ENCODE results near the gene OR10C1. TPM values are rescaled to one million over a fixed set of nuclear protein-coding genes. Genes with fewer than 3 reads are reported as not detected.

Gene OR10C1
- total and polyA plus RNA-seq, 2 of the 13 experiments (the other 11 are each of a cell fraction or from before 2014, with no cell fraction given) = 0.04 TPM; not detected in 1

DNA sequence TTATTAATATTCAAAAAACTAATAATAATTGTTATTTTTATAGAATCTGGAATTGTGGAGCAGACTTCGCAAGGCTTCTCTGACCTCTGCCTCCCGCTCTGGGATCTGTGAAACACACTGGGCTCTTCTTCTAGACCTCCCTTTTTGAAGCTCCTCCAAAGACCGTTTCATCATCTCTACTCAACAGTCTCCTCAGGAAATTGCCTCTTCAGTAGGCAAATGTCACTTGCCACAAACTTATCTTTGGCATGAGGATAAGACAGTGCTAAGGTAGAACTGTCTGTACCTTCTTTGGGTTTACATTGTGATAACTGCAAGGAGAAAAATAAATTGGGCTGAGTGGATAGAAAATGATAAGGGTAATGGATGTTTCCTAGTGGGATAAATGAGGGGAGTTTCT, 50.9 kb downstream of the OR10C1 start:
- Histone ChIP-seq H3K27me3 (ENCODE audit: control insufficient read depth in 1 of 2, insufficient read depth in 2 of 2, low read length in 2 of 2) (no peaks in the 10 kb centered on the region), H3K79me2 (ENCODE audit: insufficient read depth, low read length) (no peaks in the 10 kb centered on the region), H3K4me2 (ENCODE audit: low read depth, low read length) (no peak overlapping the region), H4K20me1 (ENCODE audit: insufficient read depth, low read length) (no peaks in the 10 kb centered on the region), H3K4me3 (replicated peaks in 1 of 3; ENCODE audit: insufficient read depth in 1 of 3, low read depth in 2 of 3, low read length in 3 of 3) (no peak overlapping the region), H3K27ac (ENCODE audit: extremely low read length, insufficient read depth, low read length) (no peak overlapping the region), H3K36me3 (replicated peaks in 1 of 2; ENCODE audit: control insufficient read depth in 1 of 2, insufficient read depth in 2 of 2, low read length in 2 of 2) (no peaks in the 10 kb centered on the region), H3K9ac (ENCODE audit: insufficient read depth, low read depth, low read length) (no peak overlapping the region), H3K9me3 (ENCODE audit: low read length) (no peaks in the 10 kb centered on the region), H2AFZ (ENCODE audit: low read length) (no peak overlapping the region), H3K4me1 (ENCODE audit: insufficient read depth, low read length) (no peaks in the 10 kb centered on the region)
- ATAC-seq (no peak), FAIRE-seq (no peak), DNase-seq (ENCODE audit: low spot score) (no peak)
- CTCF ChIA-PET (ENCODE audit: low intra/inter-chr PET ratio, low total read pairs) = no interaction called here
- POLR2A ChIA-PET = no interaction called here
- no TSS peak for BruUV-seq (replicated peaks)
- 28% methylated on average over 3 of the region's 3 CpGs for WGBS (ENCODE audit: low lambda C conversion rate)
- intact Hi-C loops (cut with micrococcal nuclease; ENCODE audit: unreplicated experiment) (no loop called here), in situ Hi-C loops (cut with HindIII; ENCODE audit: extremely low pct_ligation_motif_present, low pct_unique_long_range_greater_than_20kb) (no loop called here)
- no peak for TF ChIP-seq ZBTB38 (CRISPR knock-in tag; IDR thresholded peaks at IDR 0.05)
- TF ChIP-seq NR2F1 (CRISPR knock-in tag; IDR thresholded peaks at IDR 0.05) = no peak
- no peak for TF ChIP-seq NR2F6 (IDR thresholded peaks at IDR 0.05)
- no peak for TF ChIP-seq NR2F6 (CRISPR knock-in tag; IDR thresholded peaks at IDR 0.05)
- TF ChIP-seq TBP (CRISPR knock-in tag; IDR thresholded peaks at IDR 0.05) = no peak
- no peak for TF ChIP-seq ZNF773 (CRISPR knock-in tag; IDR thresholded peaks at IDR 0.05; ENCODE audit: borderline replicate concordance)
- TF ChIP-seq IKZF4 (CRISPR knock-in tag; IDR thresholded peaks at IDR 0.05; ENCODE audit: borderline replicate concordance, low read depth, not compliant biosample characterization) = no peak
- no peak for TF ChIP-seq RCOR2 (CRISPR knock-in tag; IDR thresholded peaks at IDR 0.05)
- TF ChIP-seq TMF1 (CRISPR knock-in tag; IDR thresholded peaks at IDR 0.05; ENCODE audit: low read depth) = no peak
- TF ChIP-seq, protein P1, sequence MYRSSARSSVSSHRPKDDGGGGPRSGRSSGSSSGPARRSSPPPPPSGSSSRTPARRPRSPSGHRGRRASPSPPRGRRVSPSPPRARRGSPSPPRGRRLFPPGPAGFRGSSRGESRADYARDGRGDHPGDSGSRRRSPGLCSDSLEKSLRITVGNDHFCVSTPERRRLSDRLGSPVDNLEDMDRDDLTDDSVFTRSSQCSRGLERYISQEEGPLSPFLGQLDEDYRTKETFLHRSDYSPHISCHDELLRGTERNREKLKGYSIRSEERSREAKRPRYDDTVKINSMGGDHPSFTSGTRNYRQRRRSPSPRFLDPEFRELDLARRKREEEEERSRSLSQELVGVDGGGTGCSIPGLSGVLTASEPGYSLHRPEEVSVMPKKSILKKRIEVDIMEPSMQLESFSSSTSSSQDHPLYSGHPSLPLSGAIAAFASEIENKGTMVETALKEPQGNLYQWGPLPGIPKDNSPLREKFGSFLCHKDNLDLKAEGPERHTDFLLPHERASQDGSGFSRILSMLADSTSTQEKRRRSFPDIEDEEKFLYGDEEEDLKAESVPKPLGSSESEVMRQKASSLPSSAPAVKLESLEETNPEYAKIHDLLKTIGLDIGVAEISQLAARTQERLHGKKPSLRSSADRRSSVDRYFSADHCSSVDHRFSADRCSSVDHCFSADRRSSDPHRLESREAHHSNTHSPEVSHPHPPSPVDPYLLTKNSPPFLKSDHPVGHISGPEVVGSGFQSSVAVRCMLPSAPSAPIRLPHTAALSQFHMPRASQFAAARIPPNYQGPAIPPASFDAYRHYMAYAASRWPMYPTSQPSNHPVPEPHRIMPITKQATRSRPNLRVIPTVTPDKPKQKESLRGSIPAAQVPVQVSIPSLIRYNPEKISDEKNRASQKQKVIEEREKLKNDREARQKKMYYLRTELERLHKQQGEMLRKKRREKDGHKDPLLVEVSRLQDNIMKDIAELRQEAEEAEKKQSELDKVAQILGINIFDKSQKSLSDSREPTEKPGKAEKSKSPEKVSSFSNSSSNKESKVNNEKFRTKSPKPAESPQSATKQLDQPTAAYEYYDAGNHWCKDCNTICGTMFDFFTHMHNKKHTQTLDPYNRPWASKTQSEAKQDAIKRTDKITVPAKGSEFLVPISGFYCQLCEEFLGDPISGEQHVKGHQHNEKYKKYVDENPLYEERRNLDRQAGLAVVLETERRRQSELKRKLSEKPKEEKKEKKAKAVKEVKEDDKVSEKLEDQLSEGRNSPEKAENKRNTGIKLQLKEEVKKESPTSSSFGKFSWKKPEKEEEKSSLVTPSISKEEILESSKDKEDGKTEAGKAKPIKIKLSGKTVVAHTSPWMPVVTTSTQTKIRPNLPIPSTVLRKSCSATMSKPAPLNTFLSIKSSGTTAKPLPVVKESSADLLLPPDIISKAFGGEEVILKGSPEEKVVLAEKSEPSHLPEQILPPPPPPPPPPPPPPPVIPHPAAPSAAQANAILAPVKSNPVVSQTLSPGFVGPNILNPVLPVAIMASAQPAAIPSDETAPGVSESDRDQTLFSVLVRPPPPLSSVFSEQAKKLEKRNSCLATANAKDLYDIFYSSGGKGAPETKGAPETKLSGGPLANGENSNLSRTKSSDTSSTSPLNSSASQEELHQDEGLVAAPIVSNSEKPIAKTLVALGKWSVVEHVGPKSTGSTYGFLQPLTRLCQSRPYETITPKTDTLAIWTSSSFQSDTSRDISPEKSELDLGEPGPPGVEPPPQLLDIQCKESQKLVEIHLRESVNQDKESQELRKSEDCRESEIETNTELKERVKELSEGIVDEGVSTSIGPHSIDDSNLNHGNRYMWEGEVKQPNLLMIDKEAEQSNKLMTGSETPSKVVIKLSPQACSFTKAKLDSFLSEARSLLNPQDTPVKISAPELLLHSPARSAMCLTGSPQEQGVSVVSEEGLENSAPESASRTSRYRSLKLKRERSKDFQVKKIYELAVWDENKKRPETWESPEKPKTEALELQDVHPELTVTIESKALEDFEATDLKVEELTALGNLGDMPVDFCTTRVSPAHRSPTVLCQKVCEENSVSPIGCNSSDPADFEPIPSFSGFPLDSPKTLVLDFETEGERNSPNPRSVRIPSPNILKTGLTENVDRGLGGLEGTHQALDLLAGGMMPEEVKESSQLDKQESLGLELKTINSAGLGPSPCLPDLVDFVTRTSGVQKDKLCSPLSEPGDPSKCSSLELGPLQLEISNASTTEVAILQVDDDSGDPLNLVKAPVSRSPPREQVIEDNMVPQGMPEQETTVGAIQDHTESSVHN (CRISPR knock-in tag; IDR thresholded peaks at IDR 0.05) = no peak
- TF ChIP-seq ZNF615 (CRISPR knock-in tag; IDR thresholded peaks at IDR 0.05; ENCODE audit: borderline replicate concordance) = no peak
- no peak for TF ChIP-seq FOXP1 (IDR thresholded peaks at IDR 0.05)
- no peak for TF ChIP-seq FOXP1 (CRISPR knock-in tag; IDR thresholded peaks at IDR 0.05)
- TF ChIP-seq, protein P2, sequence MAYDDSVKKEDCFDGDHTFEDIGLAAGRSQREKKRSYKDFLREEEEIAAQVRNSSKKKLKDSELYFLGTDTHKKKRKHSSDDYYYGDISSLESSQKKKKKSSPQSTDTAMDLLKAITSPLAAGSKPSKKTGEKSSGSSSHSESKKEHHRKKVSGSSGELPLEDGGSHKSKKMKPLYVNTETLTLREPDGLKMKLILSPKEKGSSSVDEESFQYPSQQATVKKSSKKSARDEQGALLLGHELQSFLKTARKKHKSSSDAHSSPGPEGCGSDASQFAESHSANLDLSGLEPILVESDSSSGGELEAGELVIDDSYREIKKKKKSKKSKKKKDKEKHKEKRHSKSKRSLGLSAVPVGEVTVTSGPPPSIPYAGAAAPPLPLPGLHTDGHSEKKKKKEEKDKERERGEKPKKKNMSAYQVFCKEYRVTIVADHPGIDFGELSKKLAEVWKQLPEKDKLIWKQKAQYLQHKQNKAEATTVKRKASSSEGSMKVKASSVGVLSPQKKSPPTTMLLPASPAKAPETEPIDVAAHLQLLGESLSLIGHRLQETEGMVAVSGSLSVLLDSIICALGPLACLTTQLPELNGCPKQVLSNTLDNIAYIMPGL (CRISPR knock-in tag; IDR thresholded peaks at IDR 0.05; ENCODE audit: borderline replicate concordance in 1 of 2, low read depth in 1 of 2) = no peak
- no peak for TF ChIP-seq HNF4A (CRISPR knock-in tag; IDR thresholded peaks at IDR 0.05)
- TF ChIP-seq, protein P3, sequence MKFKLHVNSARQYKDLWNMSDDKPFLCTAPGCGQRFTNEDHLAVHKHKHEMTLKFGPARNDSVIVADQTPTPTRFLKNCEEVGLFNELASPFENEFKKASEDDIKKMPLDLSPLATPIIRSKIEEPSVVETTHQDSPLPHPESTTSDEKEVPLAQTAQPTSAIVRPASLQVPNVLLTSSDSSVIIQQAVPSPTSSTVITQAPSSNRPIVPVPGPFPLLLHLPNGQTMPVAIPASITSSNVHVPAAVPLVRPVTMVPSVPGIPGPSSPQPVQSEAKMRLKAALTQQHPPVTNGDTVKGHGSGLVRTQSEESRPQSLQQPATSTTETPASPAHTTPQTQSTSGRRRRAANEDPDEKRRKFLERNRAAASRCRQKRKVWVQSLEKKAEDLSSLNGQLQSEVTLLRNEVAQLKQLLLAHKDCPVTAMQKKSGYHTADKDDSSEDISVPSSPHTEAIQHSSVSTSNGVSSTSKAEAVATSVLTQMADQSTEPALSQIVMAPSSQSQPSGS (CRISPR knock-in tag; IDR thresholded peaks at IDR 0.05) = no peak

Data from HepG2 (cell line).